GM18867 (cell line): ENCODE measurements around the gene SUPT4H1.

ENCODE experiments used
- ATAC-seq: cut with Tn5 transposase; IDR thresholded peaks from one replicate; pipeline ENCODE4 v1.9.1; 2021; ENCODE audit warnings: mild to moderate bottlenecking, moderate library complexity; ENCODE audit not compliant: unreplicated experiment

The SUPT4H1 gene

DNA sequence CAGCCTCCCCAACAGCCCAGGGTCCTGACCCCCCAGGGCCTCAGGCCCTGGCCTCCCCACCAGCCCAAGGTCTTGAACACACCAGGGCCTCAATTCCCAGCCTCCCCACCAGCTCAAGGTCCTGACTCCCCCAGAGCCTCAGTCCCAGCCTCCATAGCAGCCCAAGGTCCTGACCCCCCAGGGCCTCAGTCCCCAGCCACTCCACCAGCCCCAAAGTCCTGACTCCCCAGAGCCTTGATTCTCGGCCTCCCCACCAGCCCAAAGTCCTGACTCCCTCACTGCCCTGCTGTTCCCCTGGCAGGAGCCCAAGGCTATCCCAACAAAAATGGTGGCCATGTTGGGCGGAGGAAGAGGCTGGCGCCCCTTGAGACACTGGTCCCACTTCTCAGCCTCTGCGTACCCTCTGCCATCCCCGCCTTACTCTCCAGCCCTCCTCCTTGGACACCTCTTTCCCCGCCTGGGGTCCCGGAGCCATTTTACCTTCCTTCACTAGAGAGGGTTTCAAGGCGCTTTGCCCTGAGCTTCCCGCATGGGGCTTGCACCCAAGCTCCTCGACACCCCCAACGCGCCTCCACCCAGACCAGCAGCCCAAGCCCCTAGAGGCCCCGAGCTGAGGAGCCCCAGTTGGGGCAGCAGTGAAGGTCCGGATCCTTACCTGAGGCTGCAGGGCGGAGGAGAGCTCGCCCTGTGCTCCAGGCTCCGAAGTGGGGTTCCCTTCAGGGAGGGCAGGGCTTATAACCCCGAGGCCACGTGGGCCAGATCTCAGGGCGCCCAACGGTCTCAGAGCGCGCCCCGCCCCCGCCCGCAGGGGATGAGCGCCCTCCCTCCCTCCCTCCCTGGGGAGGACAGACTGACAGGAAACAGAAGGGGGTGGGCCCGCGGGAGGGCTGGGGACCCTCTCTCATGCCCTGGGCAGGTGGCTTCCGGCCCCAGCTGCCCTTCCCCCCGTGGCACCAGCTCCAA lies 19.9 kb downstream of the SUPT4H1 start:
- ATAC-seq = peak; percentile 14

DNA sequence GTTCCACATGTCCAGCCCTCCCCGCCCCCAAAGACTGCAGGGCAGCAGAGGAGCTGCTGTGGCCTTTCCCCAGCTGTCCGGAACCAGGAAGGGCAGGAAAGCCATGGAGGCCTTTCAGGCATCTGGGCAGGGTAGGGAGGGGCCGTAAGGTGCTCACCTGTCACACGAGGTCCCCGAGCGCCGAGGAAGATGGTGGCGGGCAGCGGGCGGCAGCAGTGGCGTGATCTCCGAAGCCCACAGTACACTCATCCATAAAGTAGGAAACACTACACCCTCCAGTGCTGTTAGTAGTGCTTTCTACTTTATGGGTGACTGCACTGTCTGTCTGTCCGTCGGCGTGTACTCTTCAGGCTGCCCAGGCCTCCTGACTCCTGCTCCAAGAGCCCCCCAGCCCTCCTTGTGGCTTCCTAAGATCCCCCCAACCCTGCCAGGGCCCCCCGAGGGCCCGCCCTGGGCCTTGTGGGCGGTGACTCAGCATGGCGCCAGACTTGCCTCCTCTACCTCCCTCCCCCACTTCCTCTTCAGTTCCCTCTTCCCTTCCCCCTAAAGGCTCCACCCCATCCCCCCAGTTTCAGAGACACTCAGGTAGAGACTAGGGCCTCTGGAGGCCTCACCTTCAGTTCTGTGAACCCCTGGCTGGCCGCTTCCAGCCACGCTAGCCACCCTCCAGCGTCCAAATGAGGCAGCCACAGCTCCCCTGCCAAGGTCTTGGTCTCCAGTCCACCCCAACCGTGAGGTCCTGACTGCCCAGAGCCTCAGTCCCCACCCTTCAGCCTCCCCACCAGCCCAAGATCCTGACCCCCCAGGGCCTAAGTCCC lies 20.8 kb downstream of the SUPT4H1 start:
- no peak for ATAC-seq

DNA sequence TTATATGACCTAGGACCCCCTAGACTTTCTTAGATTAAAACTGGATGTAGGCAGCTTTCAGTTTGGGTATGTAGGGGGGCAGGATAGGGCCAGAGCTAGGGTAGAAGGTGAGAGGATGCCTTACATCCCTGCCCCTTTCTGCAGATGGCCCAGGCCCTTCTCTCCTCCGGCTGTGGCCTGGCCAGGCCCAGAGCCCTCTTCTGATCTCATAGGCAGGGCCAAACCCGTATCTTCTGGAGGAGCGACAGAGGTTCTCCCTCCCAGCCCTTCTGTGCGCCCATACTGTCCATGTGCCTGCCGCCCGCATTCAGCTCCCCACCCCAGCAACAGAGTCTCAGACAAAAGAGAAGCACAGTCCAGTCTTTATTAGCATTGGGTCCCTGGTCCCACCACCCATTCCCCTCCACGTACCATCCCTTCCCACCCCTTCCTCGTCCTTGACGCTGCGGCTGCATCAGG lies 21.4 kb downstream of the SUPT4H1 start:
- ATAC-seq = no peak

DNA sequence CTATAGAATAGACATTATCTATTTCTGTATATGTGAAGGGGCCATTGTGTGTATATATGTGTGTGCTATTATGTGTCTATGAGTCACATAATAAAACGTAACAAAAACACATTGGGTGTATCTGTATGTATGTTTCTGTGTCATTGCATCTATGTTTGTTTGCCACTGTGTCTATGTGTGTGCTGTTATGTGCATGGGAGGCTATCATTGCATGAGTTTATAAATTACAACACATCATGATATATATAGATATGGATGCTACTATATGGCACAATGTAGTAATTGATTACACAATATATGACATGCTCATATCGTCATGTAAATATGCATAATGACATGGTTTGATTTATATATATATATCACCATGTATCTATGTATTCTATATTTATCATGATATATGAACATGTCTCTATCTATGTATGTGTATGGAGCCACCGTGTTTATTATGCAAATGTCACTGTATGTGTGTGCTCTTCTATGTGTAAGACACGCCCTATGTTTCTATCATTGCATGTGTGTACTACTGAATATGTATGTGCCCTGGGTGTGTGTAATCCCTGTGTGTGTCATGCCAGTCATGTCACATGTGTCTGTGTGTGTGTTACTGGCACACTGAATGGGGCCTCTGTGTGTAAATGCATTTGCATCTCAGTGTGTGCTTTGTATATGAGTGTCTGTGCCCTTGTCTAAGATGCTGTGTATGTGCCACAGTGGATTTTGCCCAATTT lies 22.0 kb downstream of the SUPT4H1 start:
- peak; percentile 15 for ATAC-seq

DNA sequence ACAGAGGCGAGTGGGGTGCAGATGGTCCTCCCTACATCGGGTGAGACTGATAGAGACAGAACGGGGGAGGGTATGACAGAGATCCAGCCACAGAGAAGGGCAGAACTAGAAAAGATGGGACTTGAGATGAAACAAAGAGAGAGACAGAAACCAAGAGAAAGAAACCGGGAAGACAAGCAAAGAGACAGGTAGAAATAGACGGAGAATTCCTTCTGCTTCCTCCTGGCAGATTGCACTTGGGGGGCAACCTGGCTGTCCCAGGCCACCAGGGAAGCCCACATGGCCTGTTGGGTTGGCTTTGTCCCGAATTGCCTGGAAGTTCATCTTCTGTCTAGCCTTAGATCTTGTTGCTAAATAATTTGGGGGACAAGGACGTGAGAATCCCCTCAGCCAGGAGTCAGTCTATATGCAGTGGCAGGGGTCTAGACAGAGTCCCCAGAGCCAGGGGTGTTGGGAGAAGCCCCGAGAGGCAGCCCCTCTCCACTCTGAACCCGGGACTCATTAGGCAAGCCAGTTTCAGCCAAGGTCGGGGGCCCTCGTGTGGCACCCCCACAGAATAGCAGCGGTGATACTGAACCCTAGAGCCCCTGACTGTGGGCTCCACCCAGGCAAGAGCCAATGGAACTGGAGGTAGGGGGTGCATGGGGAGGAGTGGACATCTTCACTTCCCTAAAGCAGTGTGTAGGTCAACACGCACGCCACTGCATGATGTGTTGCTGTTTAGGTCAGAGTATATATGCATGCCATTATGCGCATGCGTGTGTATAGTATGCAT lies 22.8 kb downstream of the SUPT4H1 start:
- ATAC-seq = peak; percentile 39

DNA sequence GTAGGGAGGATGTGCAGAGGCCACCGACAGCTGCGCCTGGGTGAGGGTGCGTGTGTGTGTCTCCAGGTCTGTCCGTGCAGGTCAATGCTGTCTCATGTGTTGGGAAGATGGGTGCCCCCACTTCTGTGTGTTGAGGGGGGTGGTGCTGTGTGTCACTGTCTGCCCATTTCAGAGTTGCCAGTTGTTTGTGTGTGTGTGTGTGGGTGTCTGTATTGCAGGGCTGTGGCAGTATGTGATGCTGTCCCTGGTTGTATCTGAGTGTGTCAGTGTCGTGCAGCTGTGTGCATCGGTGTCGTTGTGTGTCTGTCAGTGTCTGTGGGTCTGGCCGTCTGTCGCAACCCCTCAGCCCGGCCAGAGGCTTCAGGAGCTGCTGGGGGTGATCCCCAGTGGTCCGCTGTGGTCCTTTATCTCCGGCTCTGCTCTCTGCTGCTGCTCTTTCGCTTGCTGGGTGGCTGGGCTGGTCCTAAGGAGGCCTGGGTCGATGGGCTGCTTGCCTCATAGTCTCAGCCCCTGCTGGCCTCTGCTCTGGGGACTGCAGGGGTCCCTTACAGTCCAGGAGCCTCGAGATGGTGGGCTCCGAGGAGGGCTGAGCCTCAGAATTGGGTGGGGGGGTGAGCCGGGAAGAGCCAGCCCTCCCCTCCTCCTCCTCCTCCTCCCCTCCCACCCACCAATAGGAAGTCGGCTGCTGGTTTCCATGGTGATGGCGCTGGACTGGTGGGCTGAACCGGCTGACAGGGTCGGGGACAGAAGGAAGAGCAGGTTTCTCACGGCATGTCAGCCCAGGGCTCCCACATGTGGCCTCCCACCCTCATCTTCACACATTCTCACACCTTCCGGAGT lies 23.6 kb downstream of the SUPT4H1 start, which contains the start of gene TSPOAP1:
TSS of gene TSPOAP1 (minus strand) at position 601 of the 840 bp plus-strand sequence. CDS start 875 bp downstream, outside the sequence.
- ATAC-seq = peak; percentile 18

DNA sequence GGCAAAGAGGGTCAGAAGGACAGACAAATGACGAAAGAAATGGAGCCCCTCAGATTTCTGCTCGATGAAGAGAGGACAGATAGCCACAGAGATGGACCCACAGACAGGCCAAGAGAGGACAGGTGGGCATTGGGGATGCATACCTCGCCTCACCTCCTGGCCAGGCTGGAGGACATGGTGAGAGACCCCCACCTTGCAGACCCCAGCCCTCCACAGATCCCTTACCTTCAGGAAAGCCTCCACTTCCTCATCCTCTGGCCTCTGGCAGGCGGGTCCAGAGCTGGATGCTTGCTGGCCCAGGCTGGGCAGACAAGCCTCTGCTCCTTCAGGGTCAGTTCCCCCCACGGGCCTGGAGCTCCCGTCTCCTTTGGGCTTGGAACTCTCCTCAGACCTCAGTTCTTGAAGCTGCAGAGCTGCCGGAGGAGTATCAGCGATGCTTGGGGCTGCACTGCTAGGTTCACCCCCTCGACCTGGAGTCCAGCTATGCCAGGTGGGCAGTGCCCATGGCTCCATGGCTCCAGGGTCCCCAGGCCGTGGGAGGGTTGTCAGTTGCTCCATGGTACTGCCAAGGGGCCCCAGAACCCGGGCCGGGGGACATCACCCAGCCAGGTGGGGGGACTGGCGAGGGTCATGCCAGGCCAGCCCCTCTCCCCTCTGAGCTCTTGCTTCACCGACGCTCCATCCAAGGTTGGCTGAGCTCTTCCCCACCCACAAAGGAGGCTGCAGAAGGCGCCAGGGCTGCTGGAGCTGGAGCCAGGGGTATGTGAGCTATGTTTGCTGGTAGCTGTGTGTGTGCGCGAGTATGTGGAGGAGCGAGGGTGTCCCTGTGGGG lies 24.4 kb downstream of the SUPT4H1 start:
- ATAC-seq = no peak

DNA sequence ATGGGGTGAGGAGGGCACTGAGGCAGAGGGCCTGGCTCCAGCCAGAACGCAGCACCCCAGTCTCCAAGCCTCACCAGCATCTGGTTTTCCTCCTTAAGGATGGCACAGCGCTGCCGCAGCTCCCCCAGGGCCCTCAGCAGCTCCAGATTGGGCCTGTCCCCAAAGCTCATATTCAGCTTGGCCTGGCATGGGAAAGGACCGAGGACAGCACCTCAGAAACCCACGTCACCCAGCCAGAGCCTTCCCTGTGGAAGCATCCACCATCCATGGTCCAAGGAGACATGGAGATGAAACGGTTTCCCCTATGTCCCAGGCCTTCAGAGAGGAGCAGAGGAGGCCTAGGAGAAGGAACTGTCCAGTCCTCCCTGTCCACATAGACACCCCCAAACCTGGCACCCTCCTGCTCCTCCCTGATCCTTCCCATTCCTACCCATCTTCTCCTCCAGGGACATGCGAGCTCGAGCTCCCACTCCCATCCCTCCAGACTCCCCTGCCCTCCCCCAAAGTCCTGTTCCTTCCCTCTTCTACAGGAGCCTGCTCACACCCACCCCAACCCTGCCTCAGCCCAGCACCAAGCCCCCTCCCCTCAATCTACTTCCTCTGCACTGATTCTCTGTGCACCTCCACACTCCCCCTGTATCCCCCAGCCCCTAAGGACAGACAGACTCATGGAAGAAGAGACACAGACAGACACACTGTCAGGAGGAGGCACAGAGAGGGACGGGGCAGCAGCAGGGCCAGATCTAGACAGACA lies 25.2 kb downstream of the SUPT4H1 start:
- no peak for ATAC-seq

DNA sequence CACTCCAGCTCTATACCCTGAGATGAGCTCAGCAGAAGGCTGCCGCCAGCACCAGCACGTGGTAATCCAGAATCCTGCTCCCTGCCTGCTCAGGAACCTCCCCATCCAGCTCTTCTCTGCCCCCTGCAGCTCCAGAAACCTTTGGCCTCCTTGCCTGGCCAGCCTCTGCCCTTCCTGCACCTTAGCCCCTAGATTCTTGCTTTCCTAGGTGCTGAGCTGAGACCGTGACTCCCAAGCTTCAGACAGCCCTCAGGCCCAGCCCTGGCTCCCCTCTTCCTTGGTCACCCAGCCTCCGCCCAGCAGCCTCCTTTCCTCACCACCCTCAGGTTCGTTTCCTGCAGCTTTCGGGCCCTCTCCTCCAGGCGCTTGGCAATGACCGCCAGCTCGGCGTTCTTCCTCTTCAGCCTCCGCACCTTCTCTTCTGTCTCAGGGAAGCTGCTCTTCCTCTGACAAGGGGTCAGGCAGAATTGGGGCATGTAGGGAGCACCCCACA lies 26.0 kb downstream of the SUPT4H1 start:
- ATAC-seq = no peak

DNA sequence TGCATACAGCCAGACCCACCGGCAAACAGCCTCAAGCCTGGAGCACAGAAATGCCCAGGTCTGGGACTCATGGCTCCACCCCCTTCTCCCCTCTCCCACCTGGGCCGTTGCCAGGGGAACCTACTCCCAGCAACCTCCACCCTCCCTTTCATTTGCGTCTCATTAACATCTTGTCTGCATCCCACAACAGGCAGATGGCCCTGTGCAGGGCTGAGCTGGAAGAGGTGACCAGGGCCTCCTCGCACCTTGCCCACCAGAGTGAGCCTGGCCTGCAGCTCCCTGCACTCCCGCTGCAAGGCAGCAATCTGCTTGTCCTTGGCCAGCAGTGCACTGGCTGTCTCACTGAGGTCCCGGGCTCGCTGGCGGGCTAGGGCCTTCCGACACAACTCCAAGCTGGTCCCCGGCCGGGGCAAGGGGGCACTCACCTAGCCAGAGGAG lies 26.7 kb downstream of the SUPT4H1 start:
- no peak for ATAC-seq

DNA sequence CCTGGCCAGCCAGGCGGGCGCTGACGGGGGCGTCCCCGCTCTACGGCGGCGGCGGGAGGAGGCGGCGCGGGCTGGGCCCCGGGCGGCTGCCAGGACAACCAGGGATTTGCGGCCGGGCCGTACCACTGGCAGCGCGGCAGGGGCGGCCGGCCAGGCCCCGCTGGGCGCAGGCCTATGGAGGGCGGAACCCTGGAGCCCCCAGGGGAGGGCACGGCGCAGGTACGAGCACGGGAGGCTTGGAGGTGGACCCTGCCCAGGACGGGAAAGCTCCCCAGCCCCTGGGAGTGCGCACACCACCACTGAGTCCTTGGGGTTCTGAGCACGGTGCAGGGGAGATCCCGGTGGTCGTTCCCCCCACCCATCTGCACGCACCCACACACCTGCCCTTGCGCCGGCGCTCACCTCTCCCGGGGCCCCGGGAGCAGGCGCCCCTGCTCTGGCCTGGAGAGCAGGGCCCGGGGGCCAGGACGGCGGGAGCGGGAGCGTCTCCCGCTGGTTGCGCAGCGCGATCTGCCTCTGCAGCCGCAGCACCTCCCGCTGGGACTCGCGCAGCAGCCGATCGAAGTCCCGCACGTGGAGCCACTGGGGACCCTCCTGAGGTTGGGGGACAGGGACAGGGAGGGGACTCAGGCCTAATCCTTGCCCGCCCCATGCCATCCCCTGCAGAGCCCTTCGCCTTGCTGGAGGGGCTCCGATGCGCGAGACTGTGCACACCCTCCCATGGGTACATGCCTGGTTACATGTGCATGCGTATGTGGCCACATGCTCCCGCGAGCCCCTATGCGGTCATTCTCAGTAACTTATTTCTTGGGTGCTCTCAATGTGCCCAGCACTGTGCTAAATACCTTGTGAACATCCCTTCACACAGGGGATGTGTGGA lies 27.4 kb downstream of the SUPT4H1 start:
- no peak for ATAC-seq

DNA sequence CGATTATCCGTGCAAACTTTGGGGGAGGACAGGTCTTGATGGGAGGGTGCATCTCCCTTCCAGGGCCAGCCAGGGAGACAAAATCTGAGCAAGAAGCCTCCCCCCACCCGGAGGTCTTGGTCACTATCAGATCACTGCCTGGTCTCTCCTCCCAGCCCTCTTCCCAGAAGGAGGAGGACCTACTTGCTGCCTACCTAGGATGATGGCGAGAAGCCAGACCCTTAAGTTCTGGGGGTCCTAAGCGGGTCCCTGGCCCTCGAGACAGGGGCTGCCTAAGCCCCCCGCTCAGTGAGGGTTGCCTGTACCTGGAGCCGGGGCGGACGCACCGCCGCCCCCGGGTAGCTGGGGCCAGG lies 28.0 kb downstream of the SUPT4H1 start:
- ATAC-seq = no peak

DNA sequence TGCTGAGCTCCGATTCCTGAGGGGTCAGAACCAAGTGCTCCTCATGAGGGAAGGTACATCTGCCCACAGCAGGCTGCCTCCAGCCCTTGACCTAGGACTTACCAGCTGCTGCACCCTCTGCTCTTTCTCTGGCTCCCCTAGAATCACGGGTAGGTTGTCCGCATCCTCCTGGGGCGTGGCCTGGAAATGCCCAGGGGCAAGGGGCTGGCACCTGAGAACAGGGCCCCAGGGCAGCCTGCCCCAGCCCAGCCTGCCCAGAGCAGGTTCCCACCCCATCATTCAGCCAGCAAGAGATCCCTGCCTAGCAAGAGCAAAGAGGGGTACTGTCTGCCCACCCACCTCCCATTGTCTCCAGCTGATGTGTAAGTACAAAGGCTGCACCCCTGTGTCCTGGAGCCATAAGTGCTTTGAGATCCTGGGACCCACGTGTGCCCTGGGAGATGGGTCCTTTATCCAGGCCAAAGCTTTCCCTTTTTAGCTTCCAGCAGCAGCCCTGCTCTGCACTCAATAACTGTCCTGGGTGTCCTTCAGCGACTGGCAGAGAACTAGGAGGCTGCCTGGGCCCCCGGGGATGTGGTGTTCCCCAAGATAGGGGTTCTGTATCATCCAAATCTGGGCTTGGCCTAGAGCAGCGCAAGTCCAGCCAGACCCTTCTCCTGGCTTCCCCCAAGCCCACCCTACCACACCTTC lies 28.5 kb downstream of the SUPT4H1 start:
- no peak for ATAC-seq

DNA sequence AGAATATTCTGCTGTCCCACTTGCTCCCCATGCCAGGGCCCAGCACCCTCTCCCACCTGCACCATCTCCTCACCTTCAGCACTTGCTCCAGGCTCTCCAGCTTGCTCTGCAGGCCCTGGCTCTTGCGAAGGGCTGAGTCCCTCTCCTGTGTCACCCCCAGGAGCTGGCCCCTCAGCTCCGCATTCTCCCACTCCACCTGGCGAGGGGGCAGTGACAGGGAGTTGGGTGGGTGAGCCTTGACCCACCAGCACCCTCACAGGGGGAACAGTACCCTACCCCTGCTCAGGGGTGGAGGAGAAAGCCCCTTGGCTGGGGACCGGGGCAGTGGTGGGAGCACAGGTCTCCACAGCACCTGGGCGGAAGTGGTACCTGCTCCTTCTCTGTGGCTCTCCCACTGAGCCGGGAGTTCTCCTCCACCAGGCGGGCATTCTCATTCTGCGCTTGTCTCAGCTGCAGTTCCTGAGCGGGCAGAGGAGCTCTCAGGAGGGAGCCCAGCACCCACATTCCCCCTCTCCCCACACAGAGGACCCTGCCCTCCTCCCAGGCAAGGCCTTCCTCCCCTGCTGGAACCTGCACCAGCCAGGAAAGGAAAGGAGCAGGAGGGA lies 29.3 kb downstream of the SUPT4H1 start:
- ATAC-seq = no peak
